Inflammatory macrophage treated with lipopolysaccharide for 1 hour (primary cell): ENCODE results near the gene TMEM39B.
"Not testable (repeated sequence)": the region's sequence is repeated elsewhere in the genome, so short reads cannot be mapped to it uniquely, and the experiment has no call there.

Experiments used
- DNase-seq, 2 donors: peaks; one replicate each; pipeline ENCODE4 v3.0.0-alpha.2; 2020 to 2022

Gene TMEM39B

GRCh38 chr1:32113436-32113835, 40.7 kb downstream of the TMEM39B start:
- DNase-seq = not testable (repeated sequence)

GRCh38 chr1:32114420-32114819, 41.7 kb downstream of the TMEM39B start:
- DNase-seq = no peak

- DNase-seq = no peak
Observed at GRCh38 chr1:32115496-32115895, 42.8 kb downstream of the TMEM39B start.

- DNase-seq = no peak
Observed at GRCh38 chr1:32116531-32116930, 43.8 kb downstream of the TMEM39B start.

- DNase-seq = peak; percentile 13
Observed at GRCh38 chr1:32122151-32122550, 49.4 kb downstream of the TMEM39B start.

GRCh38 chr1:32123361-32123760, 50.6 kb downstream of the TMEM39B start:
- not testable (repeated sequence) for DNase-seq

- no peak for DNase-seq
Observed at GRCh38 chr1:32125313-32125712, 52.6 kb downstream of the TMEM39B start.

- no peak for DNase-seq
Observed at GRCh38 chr1:32126770-32127169, 54.0 kb downstream of the TMEM39B start.

GRCh38 chr1:32127409-32128198, 54.9 kb downstream of the TMEM39B start:
- DNase-seq = no peak

GRCh38 chr1:32128479-32128878, 55.7 kb downstream of the TMEM39B start:
- DNase-seq = no peak

GRCh38 chr1:32128964-32129363, 56.2 kb downstream of the TMEM39B start:
- no peak for DNase-seq

- not testable (repeated sequence) for DNase-seq
Observed at GRCh38 chr1:32133950-32134280, 61.2 kb downstream of the TMEM39B start.

- no peak for DNase-seq
Observed at GRCh38 chr1:32137111-32137510, 64.4 kb downstream of the TMEM39B start.

- DNase-seq = no peak
Observed at GRCh38 chr1:32138965-32139364, 66.2 kb downstream of the TMEM39B start.

GRCh38 chr1:32142446-32143301, 69.9 kb downstream of the TMEM39B start:
- DNase-seq = no peak

- not testable (repeated sequence) for DNase-seq
Observed at GRCh38 chr1:32143302-32143695, 70.6 kb downstream of the TMEM39B start.

GRCh38 chr1:32144033-32144432, 71.3 kb downstream of the TMEM39B start:
- no peak for DNase-seq

- DNase-seq = not testable (repeated sequence)
Observed at GRCh38 chr1:32147799-32148198, 75.1 kb downstream of the TMEM39B start.

- no peak for DNase-seq
Observed at GRCh38 chr1:32150847-32151246, 78.1 kb downstream of the TMEM39B start.

- no peak for DNase-seq
Observed at GRCh38 chr1:32151319-32151787, 78.6 kb downstream of the TMEM39B start.
